Astrocyte (in vitro differentiated cells and primary cell): ENCODE measurements around the gene MRGPRF. TPM values are rescaled to one million over a fixed set of nuclear protein-coding genes. Genes with fewer than 3 reads are reported as not detected.

ENCODE experiments used
- DNase-seq: peaks from one replicate; pipeline ENCODE4 v3.0.0-alpha.2; 2010; ENCODE audit warnings: low read depth
- FAIRE-seq: peaks from 2 replicates; lab custom pipeline; 2011; peaks lifted over from hg19 to GRCh38; lab: Jason Lieb, UNC
- H2AFZ ChIP-seq: 2 replicates; pipeline ENCODE4 v1.6.0; 2012; ENCODE audit warnings: low read depth, low read length, inconsistent platforms
- H3K27ac ChIP-seq: 2 replicates; pipeline ENCODE4 v1.5.1; 2011; ENCODE audit warnings: low read depth, low read length, inconsistent platforms
- H3K27me3 ChIP-seq: 2 replicates; pipeline ENCODE4 v1.6.0; 2011; ENCODE audit warnings: low read length, inconsistent platforms; ENCODE audit not compliant: insufficient read depth
- H3K36me3 ChIP-seq: 2 replicates; pipeline ENCODE4 v1.5.1; 2011; ENCODE audit warnings: low read length, inconsistent platforms; ENCODE audit not compliant: insufficient read depth
- H3K4me1 ChIP-seq: 2 replicates; pipeline ENCODE4 v1.5.1; 2011; ENCODE audit warnings: low read length, inconsistent platforms; ENCODE audit not compliant: insufficient read depth
- H3K4me2 ChIP-seq: 2 replicates; pipeline ENCODE4 v1.6.0; 2012; ENCODE audit warnings: low read length, inconsistent platforms
- H3K4me3 ChIP-seq: 2 replicates; pipeline ENCODE4 v1.5.1; 2011; ENCODE audit warnings: low read depth, mild to moderate bottlenecking, low read length, inconsistent platforms; ENCODE audit not compliant: insufficient read depth
- H3K79me2 ChIP-seq: 2 replicates; pipeline ENCODE4 v1.6.0; 2012; ENCODE audit warnings: mild to moderate bottlenecking, low read length, inconsistent platforms; ENCODE audit not compliant: insufficient read depth
- H3K9ac ChIP-seq: 2 replicates; pipeline ENCODE4 v1.6.0; 2012; ENCODE audit warnings: mild to moderate bottlenecking, low read length, inconsistent platforms
- H3K9me3 ChIP-seq: 2 replicates; pipeline ENCODE4 v1.5.1; 2012; ENCODE audit warnings: low read depth, mild to moderate bottlenecking, low read length, inconsistent platforms; ENCODE audit not compliant: insufficient read depth
- H4K20me1 ChIP-seq: 2 replicates; pipeline ENCODE4 v1.6.0; 2012; ENCODE audit warnings: low read length, inconsistent platforms; ENCODE audit not compliant: insufficient read depth
- H3K27ac Mint-ChIP-seq: one replicate; pipeline ENCODE4 v1.8.0; 2021; ENCODE audit warnings: mild to moderate bottlenecking, mixed read lengths; ENCODE audit not compliant: unreplicated experiment
- H3K27me3 Mint-ChIP-seq: one replicate; pipeline ENCODE4 v1.8.0; 2021; ENCODE audit warnings: low read depth, mixed read lengths; ENCODE audit not compliant: unreplicated experiment
- H3K36me3 Mint-ChIP-seq: one replicate; pipeline ENCODE4 v1.8.0; 2021; ENCODE audit warnings: low read depth, mixed read lengths; ENCODE audit not compliant: unreplicated experiment
- H3K4me1 Mint-ChIP-seq: one replicate; pipeline ENCODE4 v1.8.0; 2021; ENCODE audit warnings: low read depth, mixed read lengths; ENCODE audit not compliant: unreplicated experiment
- H3K4me3 Mint-ChIP-seq: one replicate; pipeline ENCODE4 v1.8.0; 2021; ENCODE audit warnings: mild to moderate bottlenecking, moderate library complexity, mixed read lengths; ENCODE audit not compliant: unreplicated experiment
- H3K9me3 Mint-ChIP-seq: one replicate; pipeline ENCODE4 v1.8.0; 2021; ENCODE audit warnings: mild to moderate bottlenecking, mixed read lengths; ENCODE audit not compliant: unreplicated experiment
- EZH2 ChIP-seq: IDR thresholded peaks from 2 replicates; pipeline ENCODE4 v1.6.1; 2012; ENCODE audit warnings: mild to moderate bottlenecking, low read length, inconsistent platforms; ENCODE audit not compliant: insufficient read depth
- total RNA-seq: library from RNA; stranded (reverse); gene quantifications from 2 replicates; pipeline ENCODE4 v1.2.1, GENCODE V29; 2021
- TF ChIP-seq, protein P1 (sequence below): IDR thresholded peaks from 2 replicates; pipeline ENCODE4 v1.5.1; 2011; ENCODE audit warnings: low read depth, mild to moderate bottlenecking, inconsistent platforms, low read length, moderate library complexity; ENCODE audit not compliant: insufficient read depth

The MRGPRF gene
- total RNA-seq, 1 donor from 2014 or later = 4.1 TPM

DNA sequence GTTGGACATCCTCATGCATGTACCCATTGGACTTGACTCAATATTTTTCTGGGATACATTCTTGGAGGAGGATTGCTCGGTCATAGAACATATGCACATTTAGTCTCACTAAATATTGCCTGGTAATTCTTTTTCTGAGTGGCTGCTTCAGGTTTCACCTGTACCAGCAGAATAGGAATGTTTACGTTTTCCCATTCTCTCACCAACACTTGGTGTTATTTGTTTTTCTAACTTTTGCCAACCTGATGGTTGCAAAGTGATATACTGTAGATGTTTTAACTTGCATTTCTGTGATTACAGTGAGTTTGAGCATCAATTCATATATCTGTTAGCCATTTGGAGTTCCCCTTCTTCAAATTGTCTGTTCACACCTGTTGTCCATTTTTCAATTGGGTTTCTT is 30.9 kb downstream of the MRGPRF start:
- H3K79me2 ChIP-seq = no peaks in the 10 kb centered on the region
- no peaks in the 10 kb centered on the region for H3K4me1 Mint-ChIP-seq
- no peaks in the 10 kb centered on the region for H3K36me3 Mint-ChIP-seq
- H3K4me2 ChIP-seq = no peak overlapping the region
- H3K27ac ChIP-seq = no peak overlapping the region
- H3K4me1 ChIP-seq = no peaks in the 10 kb centered on the region
- H3K4me3 ChIP-seq = no peak overlapping the region
- no peaks in the 10 kb centered on the region for H4K20me1 ChIP-seq
- no peak for TF ChIP-seq EZH2
- TF ChIP-seq, protein P1, sequence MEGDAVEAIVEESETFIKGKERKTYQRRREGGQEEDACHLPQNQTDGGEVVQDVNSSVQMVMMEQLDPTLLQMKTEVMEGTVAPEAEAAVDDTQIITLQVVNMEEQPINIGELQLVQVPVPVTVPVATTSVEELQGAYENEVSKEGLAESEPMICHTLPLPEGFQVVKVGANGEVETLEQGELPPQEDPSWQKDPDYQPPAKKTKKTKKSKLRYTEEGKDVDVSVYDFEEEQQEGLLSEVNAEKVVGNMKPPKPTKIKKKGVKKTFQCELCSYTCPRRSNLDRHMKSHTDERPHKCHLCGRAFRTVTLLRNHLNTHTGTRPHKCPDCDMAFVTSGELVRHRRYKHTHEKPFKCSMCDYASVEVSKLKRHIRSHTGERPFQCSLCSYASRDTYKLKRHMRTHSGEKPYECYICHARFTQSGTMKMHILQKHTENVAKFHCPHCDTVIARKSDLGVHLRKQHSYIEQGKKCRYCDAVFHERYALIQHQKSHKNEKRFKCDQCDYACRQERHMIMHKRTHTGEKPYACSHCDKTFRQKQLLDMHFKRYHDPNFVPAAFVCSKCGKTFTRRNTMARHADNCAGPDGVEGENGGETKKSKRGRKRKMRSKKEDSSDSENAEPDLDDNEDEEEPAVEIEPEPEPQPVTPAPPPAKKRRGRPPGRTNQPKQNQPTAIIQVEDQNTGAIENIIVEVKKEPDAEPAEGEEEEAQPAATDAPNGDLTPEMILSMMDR = no peak
- H3K36me3 ChIP-seq = no peaks in the 10 kb centered on the region
- no peak overlapping the region for H3K9ac ChIP-seq
- H3K27ac Mint-ChIP-seq = no peak overlapping the region
- DNase-seq (no peak), FAIRE-seq (no peak)
- H3K27me3 Mint-ChIP-seq = peaks cover 32% of the 10 kb centered on the region
- peaks cover 10% of the 10 kb centered on the region for H3K27me3 ChIP-seq
- H3K4me3 Mint-ChIP-seq = no peak overlapping the region
- H2AFZ ChIP-seq = no peak overlapping the region
- no peaks in the 10 kb centered on the region for H3K9me3 ChIP-seq
- peaks cover 5% of the 10 kb centered on the region for H3K9me3 Mint-ChIP-seq

DNA sequence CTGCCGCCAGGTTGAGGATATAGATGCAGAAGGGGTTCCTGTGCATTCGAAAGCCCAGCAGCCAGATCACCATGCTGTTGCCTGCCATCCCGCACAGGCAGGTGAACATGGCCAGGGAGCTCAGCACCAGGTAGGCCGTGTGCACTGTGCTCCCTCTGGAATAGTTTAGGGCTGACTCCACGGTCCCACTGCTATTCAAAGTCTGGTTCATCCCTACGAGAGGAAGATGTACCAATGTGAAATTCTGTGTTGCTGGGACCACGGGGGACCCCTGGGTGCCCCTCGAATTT is 32.3 kb downstream of the MRGPRF start, which contains the start of gene MRGPRD:
Gene MRGPRD, minus strand, starts transcription at position 211 of the 290 bp plus-strand sequence. Its CDS starts 0 bp downstream, at position 211.
- no peaks in the 10 kb centered on the region for H4K20me1 ChIP-seq
- H3K4me3 ChIP-seq = no peak within 1 kb of the TSS
- DNase-seq (no peak), FAIRE-seq (no peak)
- no peak within 1 kb of the TSS for H3K4me2 ChIP-seq
- TF ChIP-seq EZH2 = no peak
- TF ChIP-seq, protein P1 = no peak
- Mint-ChIP-seq H3K36me3 (no peaks in the 10 kb centered on the region), H3K9me3 (no peaks in the 10 kb centered on the region), H3K4me1 (no peaks in the 10 kb centered on the region), H3K27ac (no peak within 1 kb of the TSS), H3K4me3 (no peak within 1 kb of the TSS), H3K27me3 (peaks cover 34% of the 10 kb centered on the region)
- no peaks in the 10 kb centered on the region for H3K9me3 ChIP-seq
- H2AFZ ChIP-seq = no peak within 1 kb of the TSS
- no peaks in the 10 kb centered on the region for H3K36me3 ChIP-seq
- no peak within 1 kb of the TSS for H3K9ac ChIP-seq
- no peaks in the 10 kb centered on the region for H3K79me2 ChIP-seq
- no peak within 1 kb of the TSS for H3K27ac ChIP-seq
- no peaks in the 10 kb centered on the region for H3K4me1 ChIP-seq
- peaks cover 10% of the 10 kb centered on the region for H3K27me3 ChIP-seq

DNA sequence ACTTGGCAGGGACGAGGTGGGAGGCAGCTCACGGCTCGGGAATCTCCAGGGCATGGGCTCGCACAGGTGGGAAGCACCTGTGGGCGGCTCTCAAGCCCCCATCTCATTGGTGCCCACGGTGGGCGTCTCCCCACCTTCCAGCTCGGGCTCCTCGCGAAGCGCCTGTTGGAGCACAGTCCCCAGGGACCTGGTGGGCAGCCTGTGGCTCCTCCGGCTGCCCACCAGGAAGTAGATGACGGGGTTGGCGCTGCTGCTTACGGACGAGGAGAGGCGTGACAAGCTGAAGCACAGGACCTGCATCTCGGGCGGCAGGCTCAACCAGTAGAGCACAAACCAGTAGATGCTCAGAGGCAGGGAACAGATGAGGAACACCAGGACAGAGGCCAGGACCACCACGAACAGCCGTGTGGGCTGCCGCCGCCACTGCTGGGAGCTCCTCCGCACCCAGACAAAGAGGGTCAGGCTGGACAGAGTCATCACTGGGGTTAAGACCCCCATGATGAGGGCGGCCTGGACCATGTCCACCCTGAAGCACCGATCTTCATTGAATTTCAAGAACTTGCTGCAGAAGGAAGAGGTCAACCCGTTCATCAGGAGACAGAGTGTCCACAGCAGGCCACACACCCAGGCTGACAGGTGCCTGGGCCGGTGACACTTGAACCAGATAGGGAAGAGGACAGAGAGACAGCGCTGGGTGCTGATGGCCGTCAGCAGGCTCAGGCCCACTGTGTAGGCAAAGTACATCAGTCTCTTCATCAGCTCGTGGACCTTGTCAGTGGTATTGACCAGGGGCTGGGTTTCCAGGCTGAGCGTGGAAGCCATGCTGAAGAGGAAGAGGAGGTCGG is 32.9 kb downstream of the MRGPRF start:
- Mint-ChIP-seq H3K27ac (no peak overlapping the region), H3K36me3 (no peaks in the 10 kb centered on the region), H3K9me3 (no peaks in the 10 kb centered on the region), H3K4me1 (no peaks in the 10 kb centered on the region), H3K27me3 (peaks cover 33% of the 10 kb centered on the region), H3K4me3 (no peak overlapping the region)
- H3K79me2 ChIP-seq = no peaks in the 10 kb centered on the region
- H3K27me3 ChIP-seq = peaks cover 10% of the 10 kb centered on the region
- no peak overlapping the region for H3K27ac ChIP-seq
- H3K4me1 ChIP-seq = no peaks in the 10 kb centered on the region
- no peaks in the 10 kb centered on the region for H3K36me3 ChIP-seq
- TF ChIP-seq EZH2 = no peak
- TF ChIP-seq, protein P1 = no peak
- H3K4me2 ChIP-seq = no peak overlapping the region
- no peaks in the 10 kb centered on the region for H3K9me3 ChIP-seq
- H2AFZ ChIP-seq = no peak overlapping the region
- DNase-seq (no peak), FAIRE-seq (no peak)
- no peak overlapping the region for H3K9ac ChIP-seq
- H4K20me1 ChIP-seq = no peaks in the 10 kb centered on the region
- no peak overlapping the region for H3K4me3 ChIP-seq
